ENCODE measurements around the gene NEURL4. TPM values are rescaled to one million over a fixed set of nuclear protein-coding genes. Genes with fewer than 3 reads are reported as not detected.
A peak's percentile ranks its signal among the peaks of the same experiment; 100 is the strongest.

The NEURL4 gene
- polyA plus RNA-seq, 2 of the 4 experiments (the other 2 are of a cell fraction): 12.2 to 50.4 TPM

DNA sequence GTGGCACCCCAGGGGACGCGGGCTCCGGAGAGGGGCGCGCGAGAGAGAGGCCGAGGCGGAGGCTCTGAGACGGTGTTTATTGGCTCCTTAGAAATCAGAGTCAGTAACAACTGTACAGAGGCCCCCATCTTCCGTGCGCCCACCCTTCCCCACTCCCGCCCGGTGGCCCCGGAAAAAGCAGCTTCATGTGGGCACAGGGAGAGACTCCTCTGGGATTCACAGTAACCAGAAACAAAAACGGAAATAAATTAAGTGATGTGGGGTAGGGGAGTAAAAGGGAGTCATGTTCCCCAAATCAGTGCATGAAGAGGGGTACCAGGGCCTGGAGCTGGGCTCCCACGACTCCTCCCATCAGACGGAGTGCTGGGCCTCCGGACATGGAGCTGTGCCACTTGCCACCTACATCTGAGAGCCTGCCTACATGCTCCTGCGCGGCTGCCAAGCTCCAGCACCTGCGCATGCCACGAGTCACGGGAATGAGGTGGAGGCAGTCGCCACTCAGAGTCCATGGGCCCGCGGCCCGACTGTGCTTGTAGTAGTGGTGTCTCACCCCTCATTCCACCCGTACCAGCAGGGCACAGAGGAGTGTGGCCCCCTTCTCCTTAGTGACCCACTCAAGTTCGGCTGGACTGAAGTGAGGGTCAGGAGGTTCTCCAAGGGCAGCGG, 13.4 kb downstream of the NEURL4 start:
- POLR2A ChIA-PET: interaction anchor here (0.9 to 4.0 kb wide), 2 partner anchors 14 to 21 kb away, joined by 3 to 22 read pairs; partner anchors contain the start of genes ACAP1 and NEURL4
- CTCF ChIA-PET: interaction anchor here (0.7 to 6.1 kb wide), 7 partner anchors 10 to 40 kb away, joined by 3 to 58 read pairs (median 7); no protein-coding TSS in a partner anchor
- Histone ChIP-seq H3K4me3 (peak overlapping the region; percentile 75), H3K27ac (peak overlapping the region; percentile 88 to 95), H3K4me1 (peaks cover 39% of the 10 kb centered on the region), H3K4me2 (peak overlapping the region; percentile 90), H3K9me3 (no peaks in the 10 kb centered on the region)
- ATAC-seq: peak in 1 of 2 experiments; percentile 23; a peak in 4 of 6 replicates
- no peak for DNase-seq (ENCODE audit: low read depth in 1 of 2, low spot score in 1 of 2)
- FAIRE-seq: no peak
- 49% methylated on average over 22 of the region's 30 CpGs for WGBS (ENCODE audit: missing lambda C conversion rate)
- TF ChIP-seq, protein P1, sequence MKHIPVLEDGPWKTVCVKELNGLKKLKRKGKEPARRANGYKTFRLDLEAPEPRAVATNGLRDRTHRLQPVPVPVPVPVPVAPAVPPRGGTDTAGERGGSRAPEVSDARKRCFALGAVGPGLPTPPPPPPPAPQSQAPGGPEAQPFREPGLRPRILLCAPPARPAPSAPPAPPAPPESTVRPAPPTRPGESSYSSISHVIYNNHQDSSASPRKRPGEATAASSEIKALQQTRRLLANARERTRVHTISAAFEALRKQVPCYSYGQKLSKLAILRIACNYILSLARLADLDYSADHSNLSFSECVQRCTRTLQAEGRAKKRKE (CRISPR knock-in tag; IDR thresholded peaks at IDR 0.05; ENCODE audit: low read depth): 0 out of 2 replicates have a peak, but pooled peaks have one; percentile 1
- TF ChIP-seq KDM5A (IDR thresholded peaks at IDR 0.05): peak; percentile 43
- TF ChIP-seq, protein P2, sequence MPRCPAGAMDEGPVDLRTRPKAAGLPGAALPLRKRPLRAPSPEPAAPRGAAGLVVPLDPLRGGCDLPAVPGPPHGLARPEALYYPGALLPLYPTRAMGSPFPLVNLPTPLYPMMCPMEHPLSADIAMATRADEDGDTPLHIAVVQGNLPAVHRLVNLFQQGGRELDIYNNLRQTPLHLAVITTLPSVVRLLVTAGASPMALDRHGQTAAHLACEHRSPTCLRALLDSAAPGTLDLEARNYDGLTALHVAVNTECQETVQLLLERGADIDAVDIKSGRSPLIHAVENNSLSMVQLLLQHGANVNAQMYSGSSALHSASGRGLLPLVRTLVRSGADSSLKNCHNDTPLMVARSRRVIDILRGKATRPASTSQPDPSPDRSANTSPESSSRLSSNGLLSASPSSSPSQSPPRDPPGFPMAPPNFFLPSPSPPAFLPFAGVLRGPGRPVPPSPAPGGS (IDR thresholded peaks at IDR 0.05): no peak; the same call in 2 of the 3 replicates
- no peak for TF ChIP-seq PHF8 (IDR thresholded peaks at IDR 0.05; ENCODE audit: borderline replicate concordance, low read depth)
- TF ChIP-seq JUN (IDR thresholded peaks at IDR 0.05): peak in 1 of 2 experiments; percentile 67; a peak in 2 of 5 replicates
- no peak for TF ChIP-seq SMC3 (IDR thresholded peaks at IDR 0.05)
- 0 out of 5 replicates have a peak, but pooled peaks of 1 of the 2 experiments have one; percentile 5 for TF ChIP-seq EP300 (IDR thresholded peaks at IDR 0.05)
- TF ChIP-seq POLR2A (IDR thresholded peaks at IDR 0.05; ENCODE audit: low read length): 0 out of 2 replicates have a peak, but pooled peaks have one; percentile 24
- TF ChIP-seq BHLHE40 (IDR thresholded peaks at IDR 0.05; ENCODE audit: low read depth, low read length): no peak

DNA sequence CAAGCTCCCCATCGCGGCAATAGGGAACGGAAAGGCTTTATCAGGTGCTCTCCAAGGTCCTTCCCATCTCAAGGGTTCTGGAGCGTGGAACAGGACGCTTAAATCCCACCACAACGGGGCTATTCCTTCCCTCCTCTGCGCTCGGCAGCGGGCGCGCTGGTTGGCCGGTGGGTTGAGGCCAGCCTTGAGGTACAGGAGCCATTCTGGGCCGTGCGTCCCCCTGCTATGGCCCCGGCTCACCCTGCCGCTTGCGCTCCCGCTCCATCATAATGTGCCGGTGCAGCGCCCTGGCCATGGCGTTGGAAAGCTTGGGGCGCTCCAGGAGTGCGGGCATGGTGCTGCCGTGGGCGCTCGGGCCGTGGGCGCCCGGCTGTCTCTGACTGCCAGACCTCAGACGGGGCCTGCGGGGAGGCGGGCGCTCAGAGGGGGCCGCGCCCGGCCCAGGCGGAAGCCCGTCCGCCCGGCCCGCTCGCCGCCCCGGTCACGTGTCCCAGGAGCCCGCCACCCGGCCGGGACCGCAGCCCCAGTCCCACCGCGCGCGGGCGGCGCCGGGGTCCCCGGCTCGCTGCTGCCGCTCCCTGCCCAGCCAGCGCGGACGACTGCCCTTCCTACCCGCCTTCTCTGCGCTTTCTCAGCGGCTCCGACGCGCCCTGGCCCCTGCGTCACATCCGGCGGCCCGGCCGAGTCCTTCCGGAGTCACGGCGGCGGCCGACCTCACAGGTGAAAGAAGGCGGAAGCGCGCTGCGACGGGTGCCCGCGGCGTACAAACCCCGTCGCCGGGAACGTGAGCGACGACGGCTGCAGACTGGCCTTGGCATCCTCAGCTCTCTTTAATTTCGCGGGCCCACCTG, 14.2 kb downstream of the NEURL4 start, which contains the start of gene GPS2:
Gene GPS2 (minus strand): TSS at position 642 of the 851 bp plus-strand sequence. CDS start 308 bp downstream, at position 334.
- Histone ChIP-seq H3K27ac (peak within 1 kb of the TSS; percentile 88 to 95), H3K4me3 (peak within 1 kb of the TSS; percentile 75), H3K4me2 (peak within 1 kb of the TSS; percentile 90), H3K9me3 (no peaks in the 10 kb centered on the region), H3K4me1 (peaks cover 47% of the 10 kb centered on the region)
- peak; percentile 93 to 95 for DNase-seq (ENCODE audit: low read depth in 1 of 2, low spot score in 1 of 2)
- ATAC-seq: peak; percentile 77 to 82
- ChIA-PET POLR2A (interaction anchor here (0.5 to 4.0 kb wide), 4 partner anchors 15 to 404 kb away, joined by 3 to 22 read pairs (median 7); partner anchors contain the start of genes ACAP1 and NEURL4), CTCF (interaction anchor here (0.8 to 6.1 kb wide), 8 partner anchors 8 to 245 kb away, joined by 3 to 58 read pairs (median 5); no protein-coding TSS in a partner anchor)
- FAIRE-seq: no peak
- WGBS (ENCODE audit: missing lambda C conversion rate): under 1% methylated on average over 58 of the region's 95 CpGs
- no peak for TF ChIP-seq FOSL2 (IDR thresholded peaks at IDR 0.05)
- TF ChIP-seq FOSL2 (CRISPR knock-in tag; IDR thresholded peaks at IDR 0.05): peak; percentile 8; the same call in 1 of the 2 replicates
- TF ChIP-seq RAD21 (conservative IDR thresholded peaks at IDR 0.05 in 1 of 2, IDR thresholded peaks at IDR 0.05 in 1 of 2): no peak; a peak in 2 of 5 replicates
- TF ChIP-seq ZFP36 (IDR thresholded peaks at IDR 0.05; ENCODE audit: borderline replicate concordance, partially characterized antibody): no peak
- TF ChIP-seq ZSCAN20 (CRISPR knock-in tag; IDR thresholded peaks at IDR 0.05): no peak
- TF ChIP-seq, protein P3, sequence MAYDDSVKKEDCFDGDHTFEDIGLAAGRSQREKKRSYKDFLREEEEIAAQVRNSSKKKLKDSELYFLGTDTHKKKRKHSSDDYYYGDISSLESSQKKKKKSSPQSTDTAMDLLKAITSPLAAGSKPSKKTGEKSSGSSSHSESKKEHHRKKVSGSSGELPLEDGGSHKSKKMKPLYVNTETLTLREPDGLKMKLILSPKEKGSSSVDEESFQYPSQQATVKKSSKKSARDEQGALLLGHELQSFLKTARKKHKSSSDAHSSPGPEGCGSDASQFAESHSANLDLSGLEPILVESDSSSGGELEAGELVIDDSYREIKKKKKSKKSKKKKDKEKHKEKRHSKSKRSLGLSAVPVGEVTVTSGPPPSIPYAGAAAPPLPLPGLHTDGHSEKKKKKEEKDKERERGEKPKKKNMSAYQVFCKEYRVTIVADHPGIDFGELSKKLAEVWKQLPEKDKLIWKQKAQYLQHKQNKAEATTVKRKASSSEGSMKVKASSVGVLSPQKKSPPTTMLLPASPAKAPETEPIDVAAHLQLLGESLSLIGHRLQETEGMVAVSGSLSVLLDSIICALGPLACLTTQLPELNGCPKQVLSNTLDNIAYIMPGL (CRISPR knock-in tag; IDR thresholded peaks at IDR 0.05; ENCODE audit: borderline replicate concordance): no peak
- 0 out of 3 replicates have a peak, but pooled peaks have one; percentile 20 for TF ChIP-seq SMC3 (IDR thresholded peaks at IDR 0.05)
- no peak for TF ChIP-seq FOXS1 (CRISPR knock-in tag; IDR thresholded peaks at IDR 0.05)
- TF ChIP-seq ZNF302 (CRISPR knock-in tag; IDR thresholded peaks at IDR 0.05): no peak
- no peak for TF ChIP-seq CEBPB (IDR thresholded peaks at IDR 0.05)
- no peak for TF ChIP-seq MAZ (IDR thresholded peaks at IDR 0.05; ENCODE audit: borderline replicate concordance, low read depth, low read length)
- no peak for TF ChIP-seq NFE2L2 (conservative IDR thresholded peaks at IDR 0.05; ENCODE audit: low read length)
- peak; percentile 48 for TF ChIP-seq CHD2 (IDR thresholded peaks at IDR 0.05; ENCODE audit: low read length, partially characterized antibody)
- TF ChIP-seq CBX2 (IDR thresholded peaks at IDR 0.05; ENCODE audit: borderline replicate concordance, low read depth): no peak
- no peak for TF ChIP-seq KDM5A (IDR thresholded peaks at IDR 0.05)
- TF ChIP-seq, protein P4, sequence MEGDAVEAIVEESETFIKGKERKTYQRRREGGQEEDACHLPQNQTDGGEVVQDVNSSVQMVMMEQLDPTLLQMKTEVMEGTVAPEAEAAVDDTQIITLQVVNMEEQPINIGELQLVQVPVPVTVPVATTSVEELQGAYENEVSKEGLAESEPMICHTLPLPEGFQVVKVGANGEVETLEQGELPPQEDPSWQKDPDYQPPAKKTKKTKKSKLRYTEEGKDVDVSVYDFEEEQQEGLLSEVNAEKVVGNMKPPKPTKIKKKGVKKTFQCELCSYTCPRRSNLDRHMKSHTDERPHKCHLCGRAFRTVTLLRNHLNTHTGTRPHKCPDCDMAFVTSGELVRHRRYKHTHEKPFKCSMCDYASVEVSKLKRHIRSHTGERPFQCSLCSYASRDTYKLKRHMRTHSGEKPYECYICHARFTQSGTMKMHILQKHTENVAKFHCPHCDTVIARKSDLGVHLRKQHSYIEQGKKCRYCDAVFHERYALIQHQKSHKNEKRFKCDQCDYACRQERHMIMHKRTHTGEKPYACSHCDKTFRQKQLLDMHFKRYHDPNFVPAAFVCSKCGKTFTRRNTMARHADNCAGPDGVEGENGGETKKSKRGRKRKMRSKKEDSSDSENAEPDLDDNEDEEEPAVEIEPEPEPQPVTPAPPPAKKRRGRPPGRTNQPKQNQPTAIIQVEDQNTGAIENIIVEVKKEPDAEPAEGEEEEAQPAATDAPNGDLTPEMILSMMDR (IDR thresholded peaks at IDR 0.05): no peak
- TF ChIP-seq, protein P5, sequence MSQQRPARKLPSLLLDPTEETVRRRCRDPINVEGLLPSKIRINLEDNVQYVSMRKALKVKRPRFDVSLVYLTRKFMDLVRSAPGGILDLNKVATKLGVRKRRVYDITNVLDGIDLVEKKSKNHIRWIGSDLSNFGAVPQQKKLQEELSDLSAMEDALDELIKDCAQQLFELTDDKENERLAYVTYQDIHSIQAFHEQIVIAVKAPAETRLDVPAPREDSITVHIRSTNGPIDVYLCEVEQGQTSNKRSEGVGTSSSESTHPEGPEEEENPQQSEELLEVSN (IDR thresholded peaks at IDR 0.05; ENCODE audit: borderline replicate concordance, low read depth): peak; percentile 77
- TF ChIP-seq HEYL (CRISPR knock-in tag; IDR thresholded peaks at IDR 0.05): no peak
- peak; percentile 89 for TF ChIP-seq TFCP2L1 (CRISPR knock-in tag; IDR thresholded peaks at IDR 0.05)
- TF ChIP-seq HOXA7 (CRISPR knock-in tag; IDR thresholded peaks at IDR 0.05): peak; percentile 75; the same call in 1 of the 2 replicates
